Left lobe of liver (tissue), 2 donors: ENCODE results near the gene SPI1. TPM values are rescaled to one million over a fixed set of nuclear protein-coding genes. Genes with fewer than 3 reads are reported as not detected.
"Not testable (repeated sequence)": the region's sequence is repeated elsewhere in the genome, so short reads cannot be mapped to it uniquely, and the experiment has no call there.

ENCODE experiments used
- ATAC-seq: fragments of 200-7000 bp; cut with Tn5 transposase; one replicate; pipeline ENCODE4 v1.9.1; 2020; ENCODE audit warnings: mild to moderate bottlenecking, moderate library complexity
- DNase-seq: peaks from one replicate; pipeline ENCODE4 v3.0.0-alpha.2; 2020; ENCODE audit warnings: low spot score
- total RNA-seq: library from RNA; stranded (reverse); gene quantifications from one replicate; pipeline ENCODE4 v1.2.1, GENCODE V29; 2021
- donor health status: DM: no; HTN: no; CAD: no; lungs with moderate emphysema.
- donor health status: DM: no; HTN: yes; CAD: no.

The SPI1 gene
- total RNA-seq, 1 donor from 2014 or later: 10.9 TPM

GRCh38 chr11:47328449-47329390 lies 49.6 kb downstream of the SPI1 start:
- no peak for DNase-seq
- ATAC-seq: no peak

- no peak for ATAC-seq
- no peak for DNase-seq
These were observed 50.4 kb downstream of the SPI1 start for GRCh38 chr11:47327949-47328348.

- ATAC-seq (no peak), DNase-seq (no peak)
These were observed 51.3 kb downstream of the SPI1 start for GRCh38 chr11:47327025-47327424.

GRCh38 chr11:47326198-47326597 lies 52.1 kb downstream of the SPI1 start:
- DNase-seq (no peak), ATAC-seq (no peak)

- DNase-seq: no peak
- no peak for ATAC-seq
These were observed 52.9 kb downstream of the SPI1 start for GRCh38 chr11:47325271-47326041.

GRCh38 chr11:47324520-47324919 lies 53.8 kb downstream of the SPI1 start:
- ATAC-seq: no peak
- DNase-seq: no peak

GRCh38 chr11:47318166-47318565 lies 60.2 kb downstream of the SPI1 start:
- no peak for DNase-seq
- ATAC-seq: no peak

GRCh38 chr11:47317064-47317828 lies 61.1 kb downstream of the SPI1 start:
- ATAC-seq: no peak

GRCh38 chr11:47316501-47316900 lies 61.8 kb downstream of the SPI1 start:
- not testable (repeated sequence) for ATAC-seq
- DNase-seq: peak; percentile 12

More at GRCh38 chr11:47317064-47317828, 61.1 kb downstream of the SPI1 start:
- no peak for DNase-seq

GRCh38 chr11:47314992-47315391 lies 63.4 kb downstream of the SPI1 start:
- ATAC-seq (no peak), DNase-seq (no peak)

GRCh38 chr11:47308050-47308823 lies 70.1 kb downstream of the SPI1 start:
- DNase-seq: peak; percentile 43
- ATAC-seq: peak; percentile 29

- no peak for DNase-seq
These were observed 71.9 kb downstream of the SPI1 start for GRCh38 chr11:47306484-47306844.

GRCh38 chr11:47305734-47306483 lies 72.4 kb downstream of the SPI1 start:
- ATAC-seq (peak; percentile 77), DNase-seq (peak; percentile 63)

More at GRCh38 chr11:47306484-47306844, 71.9 kb downstream of the SPI1 start:
- ATAC-seq: no peak

Other genes starting within 250 kb of the SPI1 start
- 77.6 TPM for gene ARFGAP2, start 201.7 kb downstream of the SPI1 start, total RNA-seq
- 32.8 TPM for gene PACSIN3, start 192.1 kb downstream of the SPI1 start, total RNA-seq
- 15.4 TPM for gene DDB2, start 163.6 kb downstream of the SPI1 start, total RNA-seq
- 72.9 TPM for gene ACP2, start 129.7 kb downstream of the SPI1 start, total RNA-seq
- gene NR1H3, start 120.6 kb downstream of the SPI1 start, total RNA-seq: 94.0 TPM
- gene MADD, start 108.4 kb downstream of the SPI1 start, total RNA-seq: 24.4 TPM
- 0.08 TPM for gene MYBPC3, start 25.8 kb downstream of the SPI1 start, total RNA-seq
- gene SLC39A13, start 30.0 kb upstream of the SPI1 start, total RNA-seq: 15.8 TPM
- 64.6 TPM for gene PSMC3, start 47.9 kb upstream of the SPI1 start, total RNA-seq
- gene RAPSN, start 70.6 kb upstream of the SPI1 start, total RNA-seq: 0.68 TPM
- gene CELF1, start 174.6 kb upstream of the SPI1 start, total RNA-seq: 78.4 TPM
- gene PTPMT1, start 187.1 kb upstream of the SPI1 start, total RNA-seq: 23.8 TPM
- gene KBTBD4, start 200.4 kb upstream of the SPI1 start, total RNA-seq: 7.0 TPM
- gene NDUFS3, start 200.5 kb upstream of the SPI1 start, total RNA-seq: 58.2 TPM
- gene FAM180B, start 208.1 kb upstream of the SPI1 start, total RNA-seq: not detected
- gene C1QTNF4, start 215.9 kb upstream of the SPI1 start, total RNA-seq: 0.45 TPM